Tibial nerve (tissue), 4 donors: ENCODE data around the gene SLC7A1. TPM values are rescaled to one million over a fixed set of nuclear protein-coding genes. Genes with fewer than 3 reads are reported as not detected.
A peak's percentile ranks its signal among the peaks of the same experiment; 100 is the strongest.

Experiments
- DNase-seq, 2 donors: peaks; one replicate each; pipeline ENCODE4 v3.0.0-alpha.2; 2019; ENCODE audit warnings: low spot score in 2 of 2
- H3K27ac ChIP-seq, 4 donors: fragments of 200-600 bp; sonication (generic) in 3 of 4; one replicate each; pipeline ENCODE4 v1.5.1; 2017 to 2019; ENCODE audit warnings: mild to moderate bottlenecking in 1 of 4
- H3K27me3 ChIP-seq, 2 donors: fragments of 200-600 bp; sonication (generic) in 1 of 2; one replicate each; pipeline versions ENCODE4 v1.5.1 to v1.6.0; 2017 to 2019
- H3K36me3 ChIP-seq, 3 donors: fragments of 200-600 bp; sonication (generic); one replicate each; pipeline ENCODE4 v1.5.1; 2018 to 2019
- H3K4me1 ChIP-seq, 4 donors: fragments of 200-600 bp; sonication (generic) in 3 of 4; one replicate each; pipeline ENCODE4 v1.5.1; 2017 to 2019
- H3K4me3 ChIP-seq, 4 donors: fragments of 200-600 bp; sonication (generic) in 3 of 4; one replicate each; pipeline ENCODE4 v1.5.1; 2017 to 2019; ENCODE audit warnings: mild to moderate bottlenecking in 1 of 4, moderate library complexity in 1 of 4
- H3K9me3 ChIP-seq, 4 donors: fragments of 200-600 bp; sonication (generic) in 3 of 4; one replicate each; pipeline ENCODE4 v1.5.1; 2017 to 2019
- EP300 ChIP-seq, 2 donors: sonication (generic); formaldehyde crosslinking; IDR thresholded peaks; one replicate each; pipeline ENCODE4 v1.6.1; 2017; ENCODE audit warnings: antibody characterized with exemption in 2 of 2, mild to moderate bottlenecking in 1 of 2
- POLR2A ChIP-seq, 2 donors: fragments of 450-650 bp; IDR thresholded peaks; one replicate each; pipeline ENCODE4 v1.6.1; 2017; ENCODE audit warnings: antibody characterized with exemption in 2 of 2, mild to moderate bottlenecking in 2 of 2, moderate library complexity in 2 of 2
- WGBS, 2 donors: methylation state at CpG; one replicate each; pipeline ENCODE4 v1.1.5; 2018; 5-methylcytosine and 5-hydroxymethylcytosine counted together
- total RNA-seq, 4 donors: library from RNA; depleted of rRNA; stranded (reverse); fragments of >200 nt; gene quantifications; one replicate each; pipeline ENCODE4 v1.1.0, GENCODE V29; 2016
- TF ChIP-seq, protein P1 (sequence below), 5 experiments: fragments of 200-600 bp in 3 of 5; fragments of 450-650 bp in 2 of 5; sonication (generic) in 3 of 5; IDR thresholded peaks; one replicate each; pipeline ENCODE4 v1.5.1; 2016 to 2019; ENCODE audit warnings: antibody characterized with exemption in 5 of 5, mild to moderate bottlenecking in 3 of 5, moderate library complexity in 2 of 5

SLC7A1 gene
- total RNA-seq, 4 donors from 2014 or later, result 9.2 to 46.5 (median 24.7) TPM

DNA sequence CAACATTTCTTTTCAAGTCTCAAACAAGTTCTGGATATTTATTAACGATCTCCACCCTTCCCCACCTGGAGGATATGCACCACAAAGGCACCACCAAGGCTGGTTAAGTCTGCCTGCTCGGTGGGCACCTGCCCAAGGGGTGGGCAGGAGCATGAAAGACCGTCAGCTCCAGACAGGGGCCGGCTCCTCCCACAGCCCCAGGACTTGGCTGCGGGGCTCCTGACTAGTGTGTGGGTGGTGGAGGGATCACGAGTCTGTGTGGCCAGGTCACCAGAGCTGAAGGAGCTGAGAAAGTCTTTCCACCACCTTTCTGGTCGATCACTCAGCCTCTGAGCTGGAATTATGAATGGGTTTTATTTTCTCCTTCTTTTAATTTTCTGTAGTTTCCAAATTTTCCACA lies 7.8 kb downstream of the SLC7A1 start:
- TF ChIP-seq, protein P1, sequence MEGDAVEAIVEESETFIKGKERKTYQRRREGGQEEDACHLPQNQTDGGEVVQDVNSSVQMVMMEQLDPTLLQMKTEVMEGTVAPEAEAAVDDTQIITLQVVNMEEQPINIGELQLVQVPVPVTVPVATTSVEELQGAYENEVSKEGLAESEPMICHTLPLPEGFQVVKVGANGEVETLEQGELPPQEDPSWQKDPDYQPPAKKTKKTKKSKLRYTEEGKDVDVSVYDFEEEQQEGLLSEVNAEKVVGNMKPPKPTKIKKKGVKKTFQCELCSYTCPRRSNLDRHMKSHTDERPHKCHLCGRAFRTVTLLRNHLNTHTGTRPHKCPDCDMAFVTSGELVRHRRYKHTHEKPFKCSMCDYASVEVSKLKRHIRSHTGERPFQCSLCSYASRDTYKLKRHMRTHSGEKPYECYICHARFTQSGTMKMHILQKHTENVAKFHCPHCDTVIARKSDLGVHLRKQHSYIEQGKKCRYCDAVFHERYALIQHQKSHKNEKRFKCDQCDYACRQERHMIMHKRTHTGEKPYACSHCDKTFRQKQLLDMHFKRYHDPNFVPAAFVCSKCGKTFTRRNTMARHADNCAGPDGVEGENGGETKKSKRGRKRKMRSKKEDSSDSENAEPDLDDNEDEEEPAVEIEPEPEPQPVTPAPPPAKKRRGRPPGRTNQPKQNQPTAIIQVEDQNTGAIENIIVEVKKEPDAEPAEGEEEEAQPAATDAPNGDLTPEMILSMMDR (IDR thresholded peaks at IDR 0.05), result no peak
- TF ChIP-seq POLR2A (IDR thresholded peaks at IDR 0.05) (no peak), EP300 (IDR thresholded peaks at IDR 0.05) (no peak)
- Histone ChIP-seq H3K4me1 (peaks cover 0 to 24% (median 0%) of the 10 kb centered on the region in 4 donors), H3K27ac (no peak overlapping the region), H3K4me3 (no peak overlapping the region), H3K27me3 (no peaks in the 10 kb centered on the region), H3K36me3 (no peaks in the 10 kb centered on the region), H3K9me3 (no peaks in the 10 kb centered on the region)
- no peak for DNase-seq
- WGBS, 2 donors, result 37 to 43% methylated on average over 7 of the region's 7 CpGs

DNA sequence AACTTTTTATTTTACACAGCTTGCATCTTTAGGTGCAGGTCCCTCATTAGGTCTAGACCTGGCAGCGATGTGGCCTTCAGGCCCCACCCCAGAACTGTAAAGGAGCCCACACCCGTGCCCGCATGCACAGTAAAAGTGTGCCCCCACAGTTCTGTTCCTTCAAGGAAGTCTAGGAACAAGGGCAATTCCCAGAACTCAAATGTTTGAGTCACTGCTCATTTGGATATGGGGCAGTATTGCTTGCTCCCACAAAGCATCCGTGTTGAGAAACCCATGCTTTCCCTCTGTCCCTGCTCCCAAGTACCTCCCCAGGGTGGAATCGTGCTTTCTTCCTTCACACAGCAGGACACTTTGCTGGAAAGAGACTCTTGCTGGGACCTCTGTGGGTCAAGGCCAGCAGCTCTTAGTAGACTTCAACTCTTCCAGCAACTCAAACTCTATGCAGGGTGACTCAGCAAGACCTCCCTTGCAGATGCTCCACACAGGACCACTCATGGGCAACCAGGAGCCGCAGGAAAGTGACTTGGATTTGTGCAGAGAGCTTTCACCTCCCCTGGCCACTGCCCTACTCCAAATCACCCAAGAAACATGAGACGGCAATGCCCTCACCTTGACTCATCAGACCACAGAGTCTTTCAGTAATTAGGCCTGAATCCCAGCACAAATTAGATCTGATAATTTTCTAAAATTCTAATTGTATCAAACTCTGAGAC lies 12.3 kb downstream of the SLC7A1 start:
- no peaks in the 10 kb centered on the region for H3K36me3 ChIP-seq
- 85 to 88% methylated on average over 7 of the region's 7 CpGs for WGBS, 2 donors
- H3K27ac ChIP-seq, result no peak overlapping the region
- TF ChIP-seq EP300 (IDR thresholded peaks at IDR 0.05), result no peak
- TF ChIP-seq, protein P1 (IDR thresholded peaks at IDR 0.05), result no peak
- TF ChIP-seq POLR2A (IDR thresholded peaks at IDR 0.05), result no peak
- peaks cover 0 to 30% (median 9%) of the 10 kb centered on the region in 4 donors for H3K4me1 ChIP-seq
- no peak for DNase-seq
- no peaks in the 10 kb centered on the region for H3K9me3 ChIP-seq
- H3K4me3 ChIP-seq, result no peak overlapping the region
- H3K27me3 ChIP-seq, result no peaks in the 10 kb centered on the region

DNA sequence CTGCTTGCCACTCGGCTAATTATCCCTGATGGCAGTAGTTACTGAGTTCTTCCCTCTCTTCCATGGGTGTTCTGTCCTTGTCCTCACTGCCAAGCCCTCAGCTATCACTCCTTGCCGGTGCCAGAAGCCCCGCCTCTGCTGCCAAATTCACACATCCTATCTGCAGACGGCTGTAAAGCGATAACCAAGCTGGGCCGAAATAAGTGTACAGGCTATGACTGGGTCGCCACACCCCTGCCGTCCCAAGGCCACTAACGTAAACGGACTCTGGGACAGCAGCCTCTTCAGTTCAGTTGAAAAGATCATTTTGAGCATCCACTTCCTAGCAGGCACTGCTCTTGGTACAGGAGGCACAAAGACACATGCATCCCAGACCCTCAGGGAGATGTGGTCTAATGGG lies 13.3 kb downstream of the SLC7A1 start:
- WGBS, 2 donors, result 69 to 77% methylated on average over 10 of the region's 10 CpGs
- H3K9me3 ChIP-seq, result no peaks in the 10 kb centered on the region
- H3K36me3 ChIP-seq, result no peaks in the 10 kb centered on the region
- H3K4me1 ChIP-seq, result peaks cover 0 to 35% (median 11%) of the 10 kb centered on the region in 4 donors
- H3K4me3 ChIP-seq, result no peak overlapping the region
- no peak for DNase-seq
- TF ChIP-seq POLR2A (IDR thresholded peaks at IDR 0.05) (no peak), EP300 (IDR thresholded peaks at IDR 0.05) (no peak)
- TF ChIP-seq, protein P1 (IDR thresholded peaks at IDR 0.05), result no peak
- no peaks in the 10 kb centered on the region for H3K27me3 ChIP-seq
- H3K27ac ChIP-seq, result no peak overlapping the region

DNA sequence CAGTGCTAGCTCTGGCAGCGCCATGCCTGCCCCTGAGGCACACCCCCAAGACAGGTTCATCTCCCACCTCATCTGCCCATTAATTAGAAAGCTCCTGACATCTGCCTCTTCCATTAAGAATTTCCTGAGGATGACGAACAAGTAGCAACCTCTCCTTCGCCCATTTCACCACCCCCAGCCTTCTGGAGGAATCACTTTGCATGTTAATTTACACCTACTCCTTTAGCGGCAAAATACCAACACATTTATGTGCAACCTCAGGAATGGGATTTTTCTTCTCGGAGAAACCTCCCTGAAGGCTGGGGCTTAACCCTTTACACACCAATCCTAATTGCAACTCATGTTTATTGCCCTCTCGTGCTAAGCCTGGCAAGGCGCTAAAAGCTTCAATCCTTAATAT lies 13.8 kb downstream of the SLC7A1 start:
- peaks cover 0 to 35% (median 11%) of the 10 kb centered on the region in 4 donors for H3K4me1 ChIP-seq
- 50 to 62% methylated on average over 7 of the region's 7 CpGs for WGBS, 2 donors

DNA sequence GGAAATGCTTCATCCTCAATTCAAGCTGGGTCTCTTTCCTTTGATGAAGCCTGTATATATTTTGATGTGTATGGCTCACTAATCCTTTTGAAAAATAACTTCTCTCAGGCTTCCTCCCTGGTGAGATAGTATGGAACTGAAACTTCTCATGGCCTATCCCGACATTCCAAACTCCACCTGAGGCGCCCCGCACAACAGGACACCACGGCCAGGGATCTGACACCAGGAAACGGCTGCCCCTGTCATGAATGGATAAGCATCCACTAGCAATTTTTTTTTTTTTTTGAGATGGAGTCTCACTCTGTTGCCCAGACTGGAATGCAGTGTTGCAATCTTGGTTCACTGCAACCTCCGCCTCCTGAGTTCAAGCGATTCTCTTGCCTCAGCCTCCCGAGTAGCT lies 16.4 kb downstream of the SLC7A1 start:
- peak overlapping the region in 2 of 4 donors; percentile 40 to 50 for H3K27ac ChIP-seq
- H3K4me3 ChIP-seq, result no peak overlapping the region
- WGBS, 2 donors, result 98 to 99% methylated on average over 8 of the region's 8 CpGs
- H3K9me3 ChIP-seq, result no peaks in the 10 kb centered on the region
- TF ChIP-seq, protein P1 (IDR thresholded peaks at IDR 0.05), result no peak
- no peak for TF ChIP-seq POLR2A (IDR thresholded peaks at IDR 0.05)
- no peak for TF ChIP-seq EP300 (IDR thresholded peaks at IDR 0.05)
- H3K27me3 ChIP-seq, result no peaks in the 10 kb centered on the region
- no peak for DNase-seq
- H3K36me3 ChIP-seq, result no peaks in the 10 kb centered on the region
- H3K4me1 ChIP-seq, result peaks cover 0 to 35% (median 11%) of the 10 kb centered on the region in 4 donors

More for the DNA sequence above, 13.8 kb downstream of the SLC7A1 start:
- no peak overlapping the region for H3K4me3 ChIP-seq
- no peak for TF ChIP-seq EP300 (IDR thresholded peaks at IDR 0.05)
- TF ChIP-seq, protein P1 (IDR thresholded peaks at IDR 0.05), result no peak
- DNase-seq, result no peak
- no peak overlapping the region for H3K27ac ChIP-seq
- H3K9me3 ChIP-seq, result no peaks in the 10 kb centered on the region
- H3K27me3 ChIP-seq, result no peaks in the 10 kb centered on the region
- H3K36me3 ChIP-seq, result no peaks in the 10 kb centered on the region
